ENCODE results near the gene UCKL1. TPM values are rescaled to one million over a fixed set of nuclear protein-coding genes. Genes with fewer than 3 reads are reported as not detected.

Gene UCKL1
- total RNA-seq, 2 experiments from 2014 or later: 25.6 to 42.6 TPM

DNA sequence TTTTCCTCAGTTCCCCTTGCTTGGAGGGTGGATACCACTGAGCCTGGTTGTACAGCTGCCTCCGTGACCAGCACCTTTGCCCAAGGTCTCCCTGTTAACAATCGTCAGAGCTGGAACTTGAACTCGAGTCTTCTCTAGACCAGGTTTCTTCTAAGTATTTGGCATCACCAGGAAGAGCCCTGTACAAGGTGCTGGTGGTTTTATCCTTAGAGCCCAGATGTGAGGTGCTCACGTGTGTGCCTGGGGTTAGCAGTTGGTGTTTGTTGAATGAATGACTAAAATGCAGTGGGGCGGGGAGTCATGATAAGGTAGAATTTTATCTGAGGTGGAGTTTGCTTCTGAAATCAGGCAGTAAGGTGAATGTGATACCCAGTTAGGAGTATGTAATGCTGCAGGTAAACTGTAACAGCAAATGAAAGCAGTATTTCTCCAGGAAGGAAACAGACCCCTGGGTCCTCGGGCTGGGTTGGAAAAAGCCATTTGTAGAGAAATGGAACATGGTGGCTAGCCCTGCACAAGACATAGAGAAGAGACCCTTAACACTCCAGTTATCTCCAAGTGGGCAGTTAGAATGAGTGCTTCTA, 58.1 kb downstream of the UCKL1 start:
- H3K9me2 ChIP-seq (ENCODE audit: insufficient read depth, low read length): no peaks in the 10 kb centered on the region
- POLR2A ChIA-PET: no interaction called here
- intact Hi-C loops (cut with micrococcal nuclease; ENCODE audit: unreplicated experiment): loop anchor here (5.0 kb wide), 1 partner anchor 361 kb away; the partner anchor contains the start of gene PTK6
- BruUV-seq (replicated peaks): no TSS peak
- peaks cover 44% of the 10 kb centered on the region for H3K79me2 ChIP-seq (ENCODE audit: insufficient read depth, low read depth, low read length)
- no peak overlapping the region for H3K4me2 ChIP-seq (ENCODE audit: low read length)
- no peaks in the 10 kb centered on the region for H3K9me3 ChIP-seq (ENCODE audit: low read length)
- H4K20me1 ChIP-seq (ENCODE audit: insufficient read depth, low read length): peaks cover 14% of the 10 kb centered on the region
- H3K27ac ChIP-seq (ENCODE audit: low read depth, low read length, poor library complexity, severe bottlenecking): no peak overlapping the region
- H3K4me3 ChIP-seq (ENCODE audit: low read depth, low read length, poor library complexity, severe bottlenecking): no peak overlapping the region
- H3K36me3 ChIP-seq (ENCODE audit: insufficient read depth, low read length): peaks cover 16% of the 10 kb centered on the region; the same call in 1 of the 2 replicates
- H2AFZ ChIP-seq (ENCODE audit: low read length): no peak overlapping the region
- DNase-seq (ENCODE audit: low spot score): no peak
- TF ChIP-seq, protein P1, sequence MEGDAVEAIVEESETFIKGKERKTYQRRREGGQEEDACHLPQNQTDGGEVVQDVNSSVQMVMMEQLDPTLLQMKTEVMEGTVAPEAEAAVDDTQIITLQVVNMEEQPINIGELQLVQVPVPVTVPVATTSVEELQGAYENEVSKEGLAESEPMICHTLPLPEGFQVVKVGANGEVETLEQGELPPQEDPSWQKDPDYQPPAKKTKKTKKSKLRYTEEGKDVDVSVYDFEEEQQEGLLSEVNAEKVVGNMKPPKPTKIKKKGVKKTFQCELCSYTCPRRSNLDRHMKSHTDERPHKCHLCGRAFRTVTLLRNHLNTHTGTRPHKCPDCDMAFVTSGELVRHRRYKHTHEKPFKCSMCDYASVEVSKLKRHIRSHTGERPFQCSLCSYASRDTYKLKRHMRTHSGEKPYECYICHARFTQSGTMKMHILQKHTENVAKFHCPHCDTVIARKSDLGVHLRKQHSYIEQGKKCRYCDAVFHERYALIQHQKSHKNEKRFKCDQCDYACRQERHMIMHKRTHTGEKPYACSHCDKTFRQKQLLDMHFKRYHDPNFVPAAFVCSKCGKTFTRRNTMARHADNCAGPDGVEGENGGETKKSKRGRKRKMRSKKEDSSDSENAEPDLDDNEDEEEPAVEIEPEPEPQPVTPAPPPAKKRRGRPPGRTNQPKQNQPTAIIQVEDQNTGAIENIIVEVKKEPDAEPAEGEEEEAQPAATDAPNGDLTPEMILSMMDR (conservative IDR thresholded peaks at IDR 0.05; ENCODE audit: low read length): no peak
- no peak for TF ChIP-seq EZH2phosphoT487 (IDR thresholded peaks at IDR 0.05; ENCODE audit: borderline replicate concordance, low read depth, low read length)
- H3K4me1 ChIP-seq (ENCODE audit: insufficient read depth, low read length, poor library complexity, severe bottlenecking): peaks cover 11% of the 10 kb centered on the region
- CTCF ChIA-PET (ENCODE audit: unreplicated experiment): no interaction called here

DNA sequence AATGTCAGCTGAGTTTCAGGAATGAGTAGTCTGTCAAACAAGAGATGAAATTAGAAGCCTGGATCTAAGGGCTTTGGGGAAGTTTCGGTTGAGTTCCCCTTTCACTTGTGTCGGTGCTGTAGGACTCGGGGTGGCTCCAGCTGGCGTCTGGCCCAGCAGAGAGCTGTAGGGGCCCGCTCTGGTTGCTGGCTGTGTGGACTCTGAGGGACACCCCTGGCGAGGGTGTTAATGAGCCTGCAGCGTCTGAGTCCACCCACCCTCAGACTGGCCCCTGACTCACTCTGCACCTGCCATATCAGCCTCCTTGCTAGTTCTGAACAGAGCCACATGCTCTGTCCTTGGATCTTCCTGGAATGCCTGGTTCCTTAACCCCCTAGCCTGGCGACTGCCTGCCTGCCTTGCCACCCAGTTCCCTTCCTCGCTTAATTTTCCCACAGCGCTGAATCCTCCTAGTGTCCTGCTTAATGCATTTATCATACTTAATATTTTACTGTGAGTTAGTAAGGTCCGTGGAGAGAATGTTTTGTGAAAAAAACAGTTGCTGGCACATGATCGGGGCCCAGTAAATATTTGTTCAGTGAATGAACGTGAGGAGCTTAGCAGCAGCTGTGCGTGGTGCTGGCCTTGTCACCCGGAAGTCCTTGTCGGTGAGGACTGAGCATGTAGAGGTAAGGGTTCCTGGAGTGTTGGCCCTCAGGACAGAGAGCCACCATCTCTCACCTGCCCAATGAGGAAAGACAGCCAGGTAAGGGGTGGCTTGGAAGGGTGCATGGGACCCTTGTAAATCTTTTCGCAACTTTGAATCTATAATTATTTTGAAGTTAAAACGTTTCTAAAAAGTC, 59.7 kb downstream of the UCKL1 start:
- ChIA-PET POLR2A (interaction anchor here (0.9 to 1.3 kb wide), 3 partner anchors 15 to 84 kb away, joined by 3 read pairs; partner anchors contain the start of gene PRPF6), CTCF (ENCODE audit: unreplicated experiment) (interaction anchor here (0.5 kb wide), 1 partner anchor 1130 kb away, joined by 3 read pairs; no protein-coding TSS in a partner anchor)
- Histone ChIP-seq H3K9me2 (ENCODE audit: insufficient read depth, low read length) (no peaks in the 10 kb centered on the region), H3K9me3 (ENCODE audit: low read length) (no peaks in the 10 kb centered on the region), H3K4me1 (ENCODE audit: insufficient read depth, low read length, poor library complexity, severe bottlenecking) (peaks cover 11% of the 10 kb centered on the region), H3K79me2 (ENCODE audit: insufficient read depth, low read depth, low read length) (peaks cover 44% of the 10 kb centered on the region), H3K36me3 (ENCODE audit: insufficient read depth, low read length) (peaks cover 20% of the 10 kb centered on the region; the same call in 1 of the 2 replicates), H4K20me1 (ENCODE audit: insufficient read depth, low read length) (peaks cover 14% of the 10 kb centered on the region), H3K27ac (ENCODE audit: low read depth, low read length, poor library complexity, severe bottlenecking) (peak overlapping the region; percentile 75), H3K4me2 (ENCODE audit: low read length) (peak overlapping the region; percentile 88), H2AFZ (ENCODE audit: low read length) (no peak overlapping the region; the same call in 1 of the 2 replicates), H3K4me3 (ENCODE audit: low read depth, low read length, poor library complexity, severe bottlenecking) (peak overlapping the region; percentile 84)
- TF ChIP-seq, protein P1 (conservative IDR thresholded peaks at IDR 0.05; ENCODE audit: low read length): no peak
- TF ChIP-seq EZH2phosphoT487 (IDR thresholded peaks at IDR 0.05; ENCODE audit: borderline replicate concordance, low read depth, low read length): no peak
- intact Hi-C loops (cut with micrococcal nuclease; ENCODE audit: unreplicated experiment): loop anchor here (5.0 kb wide), 1 partner anchor 359 kb away; the partner anchor contains the start of gene PTK6
- BruUV-seq (replicated peaks): TSS peak; percentile 48
- peak; percentile 59 for DNase-seq (ENCODE audit: low spot score)

Data from OCI-LY7 (cell line).